ENCODE measurements around the gene WRAP73. TPM values are rescaled to one million over a fixed set of nuclear protein-coding genes. Genes with fewer than 3 reads are reported as not detected.

The WRAP73 gene
- total and polyA plus RNA-seq, 9 of the 15 experiments (the other 6 are each of a cell fraction or from before 2014, with no cell fraction given), result 4.3 to 51.8 (median 30.1) TPM

GRCh38 chr1:3683197-3683596, 33.3 kb upstream of the WRAP73 start:
- Histone ChIP-seq H3K79me2 (ENCODE audit: control insufficient read depth, insufficient read depth, low read length) (no peaks in the 10 kb centered on the region), H3K9ac (ENCODE audit: insufficient read depth in 1 of 2, low read depth in 2 of 2, low read length in 2 of 2) (peak overlapping the region in 1 of 2 experiments; percentile 52; a peak in 1 of 4 replicates), H3K9me3 (replicated peaks; ENCODE audit: control insufficient read depth, insufficient read depth, low read depth, low read length) (no peaks in the 10 kb centered on the region), H3K27ac (ENCODE audit: extremely low read depth, low read depth, low read length) (no peak overlapping the region), H4K20me1 (replicated peaks; ENCODE audit: control insufficient read depth, insufficient read depth, low read length) (peaks cover 50% of the 10 kb centered on the region), H3K27me3 (ENCODE audit: control insufficient read depth in 2 of 2, insufficient read depth in 2 of 2, low read length in 2 of 2) (peaks cover 14 to 78% of the 10 kb centered on the region in 2 experiments), H3K4me2 (ENCODE audit: insufficient read depth, low read length) (no peak overlapping the region), H3K4me3 (no peak overlapping the region), H2AFZ (ENCODE audit: low read depth, low read length) (no peak overlapping the region), H3K4me1 (replicated peaks in 1 of 2; ENCODE audit: control insufficient read depth in 2 of 2, insufficient read depth in 2 of 2, low read length in 2 of 2) (peaks cover 4 to 71% of the 10 kb centered on the region in 2 experiments; a peak in 3 of 5 replicates), H3K36me3 (ENCODE audit: control insufficient read depth, insufficient read depth, low read length) (no peaks in the 10 kb centered on the region), H3K9me1 (ENCODE audit: control insufficient read depth, insufficient read depth, low read length) (no peaks in the 10 kb centered on the region)
- intact Hi-C loops (cut with micrococcal nuclease) (no loop called here), in situ Hi-C loops (cut with MboI) (no loop called here)
- FAIRE-seq, result no peak
- WGBS (ENCODE audit: insufficient coverage, low coverage, missing lambda C conversion rate), result 38% methylated on average over 1 of the region's 1 CpG
- ChIA-PET POLR2A (interaction anchor here (0.6 to 1.0 kb wide), 2 partner anchors 11 to 84 kb away, joined by 3 read pairs; no protein-coding TSS in a partner anchor), CTCF (ENCODE audit: low intra/inter-chr PET ratio) (no interaction called here)
- no peak for ATAC-seq
- DNase-seq (ENCODE audit: extremely low read depth in 1 of 4, low spot score in 3 of 4), result no peak
- BruUV-seq (replicated peaks), result no TSS peak
- TF ChIP-seq NKRF (IDR thresholded peaks at IDR 0.05; ENCODE audit: borderline replicate concordance) (no peak), ATF1 (CRISPR knock-in tag; IDR thresholded peaks at IDR 0.05) (no peak), ATF1 (tag; IDR thresholded peaks at IDR 0.05) (no peak), ZNF740 (CRISPR knock-in tag; IDR thresholded peaks at IDR 0.05) (peak; percentile 12; the same call in 1 of the 2 replicates), ZNF740 (tag; IDR thresholded peaks at IDR 0.05) (no peak), POLR3A (IDR thresholded peaks at IDR 0.05; ENCODE audit: borderline replicate concordance, extremely low read depth, insufficient read depth, insufficient read length) (no peak), NR4A1 (CRISPR knock-in tag; IDR thresholded peaks at IDR 0.05) (no peak), NR4A1 (tag; IDR thresholded peaks at IDR 0.05) (no peak), ZFP36 (IDR thresholded peaks at IDR 0.05; ENCODE audit: low read depth, low read length, partially characterized antibody) (peak; percentile 72), SMARCA5 (IDR thresholded peaks at IDR 0.05) (peak; percentile 83; the same call in 1 of the 2 replicates), GMEB1 (CRISPR knock-in tag; IDR thresholded peaks at IDR 0.05) (no peak), ZNF449 (CRISPR knock-in tag; IDR thresholded peaks at IDR 0.05) (no peak), CEBPZ (IDR thresholded peaks at IDR 0.05; ENCODE audit: borderline replicate concordance, low read depth, low read length) (no peak), BCOR (IDR thresholded peaks at IDR 0.05) (peak; percentile 44; the same call in 1 of the 2 replicates)
